Endothelial cell of umbilical vein (primary cell): ENCODE results near the gene MTFR1L.

Experiments used
- CTCF ChIP-seq, 2 donors: IDR thresholded peaks; 1 replicate in 1 of 2; 2 replicates in 1 of 2; pipeline ENCODE4 v1.5.1; 2011; ENCODE audit warnings: low read length in 2 of 2, mild to moderate bottlenecking in 2 of 2, moderate library complexity in 2 of 2, control low read depth in 1 of 2, inconsistent platforms in 1 of 2, low read depth in 1 of 2; ENCODE audit not compliant: insufficient read depth in 1 of 2; ENCODE audit errors: extremely low read depth in 1 of 2
- EZH2 ChIP-seq: IDR thresholded peaks from 2 replicates; pipeline ENCODE4 v1.6.1; 2012; ENCODE audit warnings: borderline replicate concordance, low read depth, mild to moderate bottlenecking, moderate library complexity, low read length, inconsistent platforms; ENCODE audit not compliant: severe bottlenecking

DNA sequence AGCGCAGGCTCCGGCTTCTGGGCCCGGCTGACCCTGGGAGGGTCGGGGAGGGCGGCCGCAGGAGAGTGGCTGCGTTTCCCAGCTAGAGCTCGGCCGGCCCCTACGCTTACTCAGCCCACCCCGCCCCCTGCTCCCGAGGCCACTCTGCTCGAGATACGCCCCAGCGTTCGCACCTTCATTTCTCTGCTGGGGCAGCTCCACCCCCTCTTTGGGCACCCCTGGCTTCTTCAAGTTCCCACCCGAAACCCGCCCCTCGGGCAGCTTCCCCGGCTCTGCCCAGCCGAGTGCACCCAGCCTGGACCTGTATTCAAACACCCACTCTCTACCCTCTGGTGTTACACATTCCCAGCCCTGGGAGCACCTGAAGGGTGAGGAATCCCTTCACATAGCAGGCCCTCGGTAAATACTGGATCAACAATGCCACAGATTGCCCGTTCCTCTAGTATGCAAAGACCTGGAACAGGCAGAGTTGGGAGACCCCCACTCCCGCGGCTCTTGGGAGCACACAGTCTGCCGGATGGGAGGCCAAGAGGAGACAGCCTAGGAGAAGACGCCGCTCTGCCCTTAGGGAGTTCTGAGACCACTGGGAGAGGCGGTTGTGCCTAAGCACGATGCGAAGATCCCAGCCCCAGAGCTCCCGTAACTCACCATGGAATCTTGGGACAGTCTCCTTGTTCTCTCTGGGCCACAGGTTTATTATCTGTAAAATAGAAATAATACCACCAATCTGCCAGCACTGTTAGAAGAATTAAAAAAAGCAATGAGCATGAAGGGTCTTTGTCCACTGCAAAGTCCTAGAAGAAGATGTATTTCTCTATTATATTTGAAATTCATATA, 56.3 kb downstream of the MTFR1L start:
- TF ChIP-seq CTCF (IDR thresholded peaks at IDR 0.05; ENCODE audit: extremely low read depth in 1 of 2, insufficient read depth in 1 of 2, low read depth in 1 of 2, low read length in 2 of 2) (no peak), EZH2 (no peak)
